HepG2 (cell line): ENCODE data around the gene BMP8A. TPM values are rescaled to one million over a fixed set of nuclear protein-coding genes. Genes with fewer than 3 reads are reported as not detected.

Source experiments
- ATAC-seq: fragments of 200-7000 bp; cut with Tn5 transposase; 3 replicates; pipeline ENCODE4 v1.9.1; 2020; ENCODE audit warnings: mild to moderate bottlenecking, moderate library complexity
- BruUV-seq: library from RNA; stranded (reverse); fragments of 400-500 nt; replicated peaks from 2 replicates; lab custom pipeline; 2021; lab: Mats Ljungman, UMichigan
- CTCF ChIA-PET: fragments of 300-600 bp; formaldehyde crosslinking; extraction: SDS; loops from one replicate; lab custom pipeline; 2021; ENCODE audit warnings: low total read pairs, inconsistent platforms, low intra/inter-chr PET ratio; lab: Yijun Ruan, JAX
- POLR2A ChIA-PET: fragments of 350-600 bp; sonication (Branson Sonifier 250); formaldehyde crosslinking; loops from one replicate; lab custom pipeline; 2020; ENCODE audit warnings: antibody characterized with exemption, inconsistent platforms; lab: Yijun Ruan, JAX
- DNase-seq: peaks from one replicate; pipeline ENCODE4 v3.0.0-alpha.2; 2015; ENCODE audit warnings: low spot score
- FAIRE-seq: peaks from 3 replicates; lab custom pipeline; 2011; peaks lifted over from hg19 to GRCh38; lab: Jason Lieb, UNC
- H2AFZ ChIP-seq: one replicate; pipeline ENCODE4 v1.6.1; 2011; ENCODE audit warnings: low read length, inconsistent platforms
- H3K27ac ChIP-seq: fragments of 300-600 bp; 3 replicates; pipeline ENCODE4 v1.8.0; 2011; ENCODE audit warnings: mixed run types, mild to moderate bottlenecking, mixed read lengths, low read length, inconsistent platforms; ENCODE audit not compliant: insufficient read depth; ENCODE audit errors: extremely low read length
- H3K27me3 ChIP-seq, 2 experiments: fragments of 200-600 bp in 1 of 2; 2 replicates in 1 of 2; 3 replicates in 1 of 2; pipeline versions ENCODE4 v1.6.0 to v1.8.0; 2011; ENCODE audit warnings: low read length in 2 of 2, mild to moderate bottlenecking in 2 of 2, moderate library complexity in 2 of 2, inconsistent platforms in 1 of 2; ENCODE audit not compliant: insufficient read depth in 2 of 2, control insufficient read depth in 1 of 2
- H3K36me3 ChIP-seq, 2 experiments: fragments of 200-600 bp in 1 of 2; replicated peaks in 1 of 2; 2 replicates in 1 of 2; 3 replicates in 1 of 2; pipeline versions ENCODE4 v1.5.1 to v1.8.0; 2011; ENCODE audit warnings: low read length in 2 of 2, inconsistent platforms in 1 of 2; ENCODE audit not compliant: insufficient read depth in 2 of 2, control insufficient read depth in 1 of 2
- H3K4me1 ChIP-seq: 2 replicates; pipeline ENCODE4 v1.5.1; 2012; ENCODE audit warnings: low read length, inconsistent platforms; ENCODE audit not compliant: insufficient read depth
- H3K4me2 ChIP-seq: 2 replicates; pipeline ENCODE4 v1.6.0; 2011; ENCODE audit warnings: low read depth, low read length, inconsistent platforms
- H3K4me3 ChIP-seq, 3 experiments: fragments of 200-600 bp in 1 of 3; sonication (generic), shearing (Covaris generic) in 1 of 3; replicated peaks in 1 of 3; 2 replicates each; pipeline ENCODE4 v1.5.1; 2011 to 2016; ENCODE audit warnings: low read length in 3 of 3, inconsistent platforms in 2 of 3, low read depth in 2 of 3, mild to moderate bottlenecking in 2 of 3, control low read depth in 1 of 3, mixed read lengths in 1 of 3; ENCODE audit not compliant: insufficient read depth in 1 of 3
- H3K79me2 ChIP-seq: one replicate; pipeline ENCODE4 v1.6.1; 2011; ENCODE audit warnings: low read length, inconsistent platforms; ENCODE audit not compliant: insufficient read depth
- H3K9ac ChIP-seq: 2 replicates; pipeline ENCODE4 v1.6.0; 2011; ENCODE audit warnings: mild to moderate bottlenecking, low read depth, low read length, inconsistent platforms; ENCODE audit not compliant: insufficient read depth
- H3K9me3 ChIP-seq: 2 replicates; pipeline ENCODE4 v1.5.1; 2012; ENCODE audit warnings: mild to moderate bottlenecking, low read length
- H4K20me1 ChIP-seq: 2 replicates; pipeline ENCODE4 v1.6.0; 2011; ENCODE audit warnings: inconsistent platforms, mild to moderate bottlenecking, low read length, moderate library complexity; ENCODE audit not compliant: insufficient read depth
- AFF4 ChIP-seq: sonication (generic); formaldehyde crosslinking; IDR thresholded peaks from 2 replicates; pipeline ENCODE4 v1.4.0; 2020; ENCODE audit warnings: missing genetic modification reagents
- ARHGAP35 ChIP-seq: sonication (generic); formaldehyde crosslinking; IDR thresholded peaks from 2 replicates; pipeline ENCODE4 v1.9.0; 2022; ENCODE audit warnings: mild to moderate bottlenecking, inconsistent platforms, moderate library complexity, missing genetic modification reagents, borderline replicate concordance
- BCL6 ChIP-seq: IDR thresholded peaks from 2 replicates; pipeline ENCODE4 v1.6.1; 2016; ENCODE audit warnings: missing genetic modification reagents, missing compliant biosample characterization
- CEBPB ChIP-seq: IDR thresholded peaks from 2 replicates; pipeline ENCODE4 v1.6.1; 2011; ENCODE audit warnings: low read depth, low read length, improper control_type of control experiment, borderline replicate concordance
- CREB1 ChIP-seq, 2 experiments: fragments of 450-650 bp in 1 of 2; IDR thresholded peaks; 2 replicates each; pipeline ENCODE4 v1.6.1; 2016 to 2017; ENCODE audit warnings: control low read depth in 1 of 2, mild to moderate bottlenecking in 1 of 2, missing compliant biosample characterization in 1 of 2, missing genetic modification characterization in 1 of 2
- ETV5 ChIP-seq: IDR thresholded peaks from 2 replicates; pipeline ENCODE4 v1.6.1; 2018; ENCODE audit warnings: missing biosample characterization, missing genetic modification reagents, inconsistent platforms, borderline replicate concordance
- GATAD2A ChIP-seq: IDR thresholded peaks from 2 replicates; pipeline ENCODE4 v1.6.1; 2016
- RARA ChIP-seq: IDR thresholded peaks from 2 replicates; pipeline ENCODE4 v1.6.1; 2016; ENCODE audit warnings: missing genetic modification reagents, missing compliant biosample characterization
- SALL1 ChIP-seq: sonication (generic); formaldehyde crosslinking; IDR thresholded peaks from 2 replicates; pipeline ENCODE4 v1.8.0; 2022; ENCODE audit warnings: mild to moderate bottlenecking, missing genetic modification reagents
- TEAD3 ChIP-seq: optimal IDR thresholded peaks from 2 replicates; pipeline ENCODE3; 2016; ENCODE audit warnings: borderline replicate concordance
- ZMYM2 ChIP-seq: sonication (generic); formaldehyde crosslinking; IDR thresholded peaks from 2 replicates; pipeline ENCODE4 v1.8.0; 2022; ENCODE audit warnings: mild to moderate bottlenecking, missing genetic modification reagents
- ZNF282 ChIP-seq: fragments of 450-650 bp; IDR thresholded peaks from 2 replicates; pipeline ENCODE4 v1.6.1; 2018; ENCODE audit not compliant: partially characterized antibody
- ZNF292 ChIP-seq: sonication (generic); formaldehyde crosslinking; IDR thresholded peaks from 2 replicates; pipeline ENCODE4 v1.8.1; 2022; ENCODE audit warnings: mild to moderate bottlenecking, low read depth, missing genetic modification reagents, borderline replicate concordance
- WGBS: methylation state at CpG from one replicate; pipeline ENCODE4 v1.1.6; 2017; ENCODE audit warnings: low lambda C conversion rate; 5-methylcytosine and 5-hydroxymethylcytosine counted together
- in situ Hi-C: cut with HindIII; loops from 2 replicates; pipeline ENCODE4 v1.10.0; 2017; ENCODE audit warnings: low pct_unique_long_range_greater_than_20kb; ENCODE audit not compliant: extremely low pct_ligation_motif_present
- intact Hi-C: fragments of 100-400 bp; cut with micrococcal nuclease; formaldehyde crosslinking; loops from one replicate; pipeline ENCODE4 v1.10.0; 2022; ENCODE audit not compliant: unreplicated experiment
- polyA plus RNA-seq, 8 experiments: library from polyadenylated mRNA; depleted of rRNA in 3 of 8; stranded (reverse) in 7 of 8; unstranded in 1 of 8; fragments of >200 nt; fragmentation: Illumina TruSeq in 4 of 8; extraction: Trizol in 4 of 8; gene quantifications; 2 replicates each; pipeline versions ENCODE4 v1.2.1 to v1.2.3, GENCODE V29; 2011 to 2016; ENCODE audit warnings: low read depth in 4 of 8, missing spikeins in 1 of 8, mixed read lengths in 1 of 8; ENCODE audit not compliant: insufficient read depth in 1 of 8
- total RNA-seq, 5 experiments: library from RNA; depleted of rRNA; stranded (reverse); fragments of >200 nt; fragmentation: Illumina TruSeq; extraction: Trizol; gene quantifications; 2 replicates each; pipeline ENCODE4 v1.2.3, GENCODE V29; 2016; ENCODE audit warnings: low read depth in 1 of 5
- TF ChIP-seq, protein P1 (sequence below): sonication (generic); formaldehyde crosslinking; IDR thresholded peaks from 2 replicates; pipeline ENCODE4 v1.5.1; 2020; ENCODE audit warnings: mild to moderate bottlenecking, missing genetic modification reagents, moderate library complexity
- TF ChIP-seq, protein P2 (sequence below), 2 experiments: fragments of 450-650 bp in 1 of 2; sonication (generic) in 1 of 2; formaldehyde crosslinking; IDR thresholded peaks; 2 replicates each; pipeline versions ENCODE4 v1.5.0 to v1.8.0; 2020 to 2022; ENCODE audit warnings: mild to moderate bottlenecking in 1 of 2, missing genetic modification reagents in 1 of 2

BMP8A gene
- total and polyA plus RNA-seq, 2 of the 13 experiments (the other 11 are each of a cell fraction or from before 2014, with no cell fraction given), result 0.05 TPM; not detected in 1

- peak overlapping the region; percentile 30 for H3K4me2 ChIP-seq
- H2AFZ ChIP-seq, result no peak overlapping the region
- TF ChIP-seq, protein P1, sequence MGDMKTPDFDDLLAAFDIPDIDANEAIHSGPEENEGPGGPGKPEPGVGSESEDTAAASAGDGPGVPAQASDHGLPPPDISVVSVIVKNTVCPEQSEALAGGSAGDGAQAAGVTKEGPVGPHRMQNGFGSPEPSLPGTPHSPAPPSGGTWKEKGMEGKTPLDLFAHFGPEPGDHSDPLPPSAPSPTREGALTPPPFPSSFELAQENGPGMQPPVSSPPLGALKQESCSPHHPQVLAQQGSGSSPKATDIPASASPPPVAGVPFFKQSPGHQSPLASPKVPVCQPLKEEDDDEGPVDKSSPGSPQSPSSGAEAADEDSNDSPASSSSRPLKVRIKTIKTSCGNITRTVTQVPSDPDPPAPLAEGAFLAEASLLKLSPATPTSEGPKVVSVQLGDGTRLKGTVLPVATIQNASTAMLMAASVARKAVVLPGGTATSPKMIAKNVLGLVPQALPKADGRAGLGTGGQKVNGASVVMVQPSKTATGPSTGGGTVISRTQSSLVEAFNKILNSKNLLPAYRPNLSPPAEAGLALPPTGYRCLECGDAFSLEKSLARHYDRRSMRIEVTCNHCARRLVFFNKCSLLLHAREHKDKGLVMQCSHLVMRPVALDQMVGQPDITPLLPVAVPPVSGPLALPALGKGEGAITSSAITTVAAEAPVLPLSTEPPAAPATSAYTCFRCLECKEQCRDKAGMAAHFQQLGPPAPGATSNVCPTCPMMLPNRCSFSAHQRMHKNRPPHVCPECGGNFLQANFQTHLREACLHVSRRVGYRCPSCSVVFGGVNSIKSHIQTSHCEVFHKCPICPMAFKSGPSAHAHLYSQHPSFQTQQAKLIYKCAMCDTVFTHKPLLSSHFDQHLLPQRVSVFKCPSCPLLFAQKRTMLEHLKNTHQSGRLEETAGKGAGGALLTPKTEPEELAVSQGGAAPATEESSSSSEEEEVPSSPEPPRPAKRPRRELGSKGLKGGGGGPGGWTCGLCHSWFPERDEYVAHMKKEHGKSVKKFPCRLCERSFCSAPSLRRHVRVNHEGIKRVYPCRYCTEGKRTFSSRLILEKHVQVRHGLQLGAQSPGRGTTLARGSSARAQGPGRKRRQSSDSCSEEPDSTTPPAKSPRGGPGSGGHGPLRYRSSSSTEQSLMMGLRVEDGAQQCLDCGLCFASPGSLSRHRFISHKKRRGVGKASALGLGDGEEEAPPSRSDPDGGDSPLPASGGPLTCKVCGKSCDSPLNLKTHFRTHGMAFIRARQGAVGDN (CRISPR knock-in tag), result peak; percentile 41; the same call in 1 of the 2 replicates
- TF ChIP-seq SALL1 (CRISPR knock-in tag), result peak; percentile 42; the same call in 1 of the 2 replicates
- TF ChIP-seq ZNF282, result no peak
- peak; percentile 42; the same call in 1 of the 2 replicates for TF ChIP-seq GATAD2A (CRISPR knock-in tag)
- TF ChIP-seq CREB1 (IDR thresholded peaks at IDR 0.05), result no peak
- TF ChIP-seq CREB1 (CRISPR knock-in tag; IDR thresholded peaks at IDR 0.05), result 0 out of 2 replicates have a peak, but pooled peaks have one; percentile 16
- TF ChIP-seq AFF4 (CRISPR knock-in tag), result no peak
- 0 out of 2 replicates have a peak, but pooled peaks have one; percentile 24 for TF ChIP-seq ARHGAP35 (CRISPR knock-in tag)
- TF ChIP-seq RARA (CRISPR knock-in tag), result 0 out of 2 replicates have a peak, but pooled peaks have one; percentile 18
- 0 out of 2 replicates have a peak, but pooled peaks have one; percentile 13 for TF ChIP-seq CEBPB
- TF ChIP-seq TEAD3 (CRISPR knock-in tag), result peak; percentile 22
- peak; percentile 67 for TF ChIP-seq BCL6 (CRISPR knock-in tag)
- TF ChIP-seq ETV5 (CRISPR knock-in tag), result peak; percentile 17; the same call in 1 of the 2 replicates
- TF ChIP-seq ZNF292 (CRISPR knock-in tag), result no peak
- TF ChIP-seq ZMYM2 (CRISPR knock-in tag), result 0 out of 2 replicates have a peak, but pooled peaks have one; percentile 23
- TF ChIP-seq, protein P2, sequence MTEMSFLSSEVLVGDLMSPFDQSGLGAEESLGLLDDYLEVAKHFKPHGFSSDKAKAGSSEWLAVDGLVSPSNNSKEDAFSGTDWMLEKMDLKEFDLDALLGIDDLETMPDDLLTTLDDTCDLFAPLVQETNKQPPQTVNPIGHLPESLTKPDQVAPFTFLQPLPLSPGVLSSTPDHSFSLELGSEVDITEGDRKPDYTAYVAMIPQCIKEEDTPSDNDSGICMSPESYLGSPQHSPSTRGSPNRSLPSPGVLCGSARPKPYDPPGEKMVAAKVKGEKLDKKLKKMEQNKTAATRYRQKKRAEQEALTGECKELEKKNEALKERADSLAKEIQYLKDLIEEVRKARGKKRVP (CRISPR knock-in tag; IDR thresholded peaks at IDR 0.05), result 0 out of 4 replicates have a peak, but pooled peaks of 1 of the 2 experiments have one; percentile 22
These were observed 17.4 kb downstream of the BMP8A start for GRCh38 chr1:39508857-39509305.

More at GRCh38 chr1:39508857-39509305, 17.4 kb downstream of the BMP8A start:
- no peak overlapping the region for H3K27ac ChIP-seq
- no peak overlapping the region for H3K4me3 ChIP-seq
- H4K20me1 ChIP-seq, result no peaks in the 10 kb centered on the region
- DNase-seq (peak; percentile 18), ATAC-seq (peak; percentile 24), FAIRE-seq (no peak)
- ChIA-PET CTCF (no interaction called here), POLR2A (no interaction called here)
- BruUV-seq, result no TSS peak
- intact Hi-C loops, result no loop called here
- peaks cover 66% of the 10 kb centered on the region for H3K4me1 ChIP-seq
- 23% methylated on average over 8 of the region's 11 CpGs for WGBS
- no peaks in the 10 kb centered on the region for H3K79me2 ChIP-seq
- H3K27me3 ChIP-seq, result no peaks in the 10 kb centered on the region; a peak in 1 of 5 replicates
- H3K9me3 ChIP-seq, result no peaks in the 10 kb centered on the region
- in situ Hi-C loops, result no loop called here
- H3K36me3 ChIP-seq, result no peaks in the 10 kb centered on the region
- H3K9ac ChIP-seq, result no peak overlapping the region
